B cell (primary cell): Measurements from ENCODE around the gene MBTD1. TPM values are rescaled to one million over a fixed set of nuclear protein-coding genes. Genes with fewer than 3 reads are reported as not detected.

ENCODE experiments used
- ATAC-seq: fragments of 200-7000 bp; cut with Tn5 transposase; one replicate; pipeline ENCODE4 v1.10.0; 2021; ENCODE audit warnings: low read depth, mild to moderate bottlenecking, moderate number of reproducible peaks, moderate library complexity
- CTCF ChIA-PET: fragments of 350-600 bp; sonication (Branson Sonifier 250); formaldehyde crosslinking; loops from one replicate; lab custom pipeline; 2021; ENCODE audit warnings: antibody characterized with exemption, inconsistent platforms; lab: Charles Lee
- POLR2A ChIA-PET: fragments of 350-600 bp; sonication (Branson Sonifier 250); formaldehyde crosslinking; loops from one replicate; lab custom pipeline; 2021; ENCODE audit warnings: antibody characterized with exemption; lab: Charles Lee
- DNase-seq: peaks from one replicate; pipeline ENCODE4 v3.0.0; 2013
- H2AFZ ChIP-seq: 2 replicates; pipeline ENCODE4 v1.6.1; 2012; ENCODE audit warnings: mild to moderate bottlenecking, low read depth, low read length; ENCODE audit not compliant: insufficient read depth, poor library complexity, severe bottlenecking
- H3K27ac ChIP-seq, 2 donors: 1 replicate in 1 of 2; 2 replicates in 1 of 2; pipeline ENCODE4 v1.5.1; 2012 to 2013; ENCODE audit warnings: low read length in 2 of 2, mild to moderate bottlenecking in 2 of 2, moderate library complexity in 1 of 2
- H3K27me3 ChIP-seq, 4 experiments: fragments of 200-600 bp in 1 of 4; sonication (generic) in 1 of 4; replicated peaks in 1 of 4; 1 replicate in 2 of 4; 2 replicates in 2 of 4; pipeline versions ENCODE4 v1.6.1 to v1.7.0; 2013 to 2016; ENCODE audit warnings: low read length in 3 of 4, mild to moderate bottlenecking in 2 of 4, mixed read lengths in 1 of 4, moderate library complexity in 1 of 4; ENCODE audit not compliant: insufficient read depth in 4 of 4, control insufficient read depth in 3 of 4; ENCODE audit errors: control extremely low read depth in 1 of 4
- H3K36me3 ChIP-seq, 2 experiments: replicated peaks in 1 of 2; 1 replicate in 1 of 2; 2 replicates in 1 of 2; pipeline versions ENCODE4 v1.6.1 to v1.7.1; 2013; ENCODE audit warnings: low read length in 1 of 2; ENCODE audit not compliant: insufficient read depth in 2 of 2, control insufficient read depth in 1 of 2; ENCODE audit errors: control extremely low read depth in 1 of 2, extremely low read depth in 1 of 2
- H3K4me1 ChIP-seq, 2 donors: fragments of 200-600 bp in 1 of 2; sonication (generic) in 1 of 2; 1 replicate in 1 of 2; 2 replicates in 1 of 2; pipeline versions ENCODE4 v1.5.1 to v1.6.1; 2013 to 2017; ENCODE audit warnings: low read length in 2 of 2; ENCODE audit not compliant: control insufficient read depth in 2 of 2, insufficient read depth in 2 of 2
- H3K4me2 ChIP-seq: replicated peaks from 2 replicates; pipeline ENCODE3; 2012; ENCODE audit warnings: mild to moderate bottlenecking, low read depth, low read length; ENCODE audit not compliant: poor library complexity, severe bottlenecking
- H3K4me3 ChIP-seq, 5 experiments: fragments of 200-600 bp in 1 of 5; sonication (generic) in 1 of 5; 1 replicate in 3 of 5; 2 replicates in 2 of 5; pipeline versions ENCODE4 v1.5.1 to v1.7.0; 2011 to 2016; ENCODE audit warnings: low read length in 4 of 5, mild to moderate bottlenecking in 4 of 5, low read depth in 2 of 5, control low read depth in 1 of 5, moderate library complexity in 1 of 5; ENCODE audit not compliant: insufficient read depth in 1 of 5; ENCODE audit errors: control extremely low read depth in 1 of 5, extremely low read depth in 1 of 5
- H3K79me2 ChIP-seq: fragments of 200-600 bp; sonication (generic); one replicate; pipeline ENCODE4 v1.6.0; 2016; ENCODE audit warnings: low read length; ENCODE audit not compliant: control insufficient read depth, insufficient read depth
- H3K9ac ChIP-seq: fragments of 200-600 bp; sonication (generic); 2 replicates; pipeline ENCODE4 v1.6.1; 2017; ENCODE audit warnings: mild to moderate bottlenecking, low read length, moderate library complexity
- H3K9me3 ChIP-seq, 3 donors: one replicate each; pipeline versions ENCODE4 v1.6.1 to v1.7.1; 2013; ENCODE audit warnings: low read length in 2 of 3; ENCODE audit not compliant: control insufficient read depth in 2 of 3, insufficient read depth in 1 of 3; ENCODE audit errors: control extremely low read depth in 1 of 3
- H4K20me1 ChIP-seq: 2 replicates; pipeline ENCODE4 v1.6.0; 2012; ENCODE audit warnings: mild to moderate bottlenecking, low read length; ENCODE audit not compliant: insufficient read depth, control insufficient read depth, poor library complexity, severe bottlenecking
- H3K27ac Mint-ChIP-seq: one replicate; pipeline ENCODE4 v1.8.0; 2021; ENCODE audit warnings: mixed read lengths
- H3K27me3 Mint-ChIP-seq: one replicate; pipeline ENCODE4 v1.8.0; 2021; ENCODE audit warnings: mixed read lengths
- H3K4me1 Mint-ChIP-seq: one replicate; pipeline ENCODE4 v1.8.0; 2021; ENCODE audit warnings: mixed read lengths
- H3K4me3 Mint-ChIP-seq: one replicate; pipeline ENCODE4 v1.8.0; 2021; ENCODE audit warnings: mixed read lengths
- H3K9me3 Mint-ChIP-seq: one replicate; pipeline ENCODE4 v1.8.0; 2022; ENCODE audit warnings: mixed read lengths; ENCODE audit not compliant: insufficient read depth
- CTCF ChIP-seq: fragments of 200-600 bp; IDR thresholded peaks from one replicate; pipeline ENCODE4 v1.8.0; 2022; ENCODE audit warnings: antibody characterized with exemption, mild to moderate bottlenecking
- EZH2 ChIP-seq: IDR thresholded peaks from 2 replicates; pipeline ENCODE4 v1.6.1; 2012; ENCODE audit warnings: borderline replicate concordance, low read depth, mild to moderate bottlenecking, moderate library complexity, low read length; ENCODE audit not compliant: insufficient read depth, poor library complexity, severe bottlenecking
- WGBS: methylation state at CpG from one replicate; pipeline ENCODE4 v1.1.5; 2013; ENCODE audit warnings: missing lambda C conversion rate; ENCODE audit not compliant: insufficient coverage; 5-methylcytosine and 5-hydroxymethylcytosine counted together
- intact Hi-C: fragments of 100-400 bp; cut with micrococcal nuclease; formaldehyde crosslinking; loops from one replicate; pipeline ENCODE4 v1.10.0; 2022
- polyA plus RNA-seq: library from polyadenylated mRNA; depleted of rRNA; stranded (reverse); fragments of >200 nt; gene quantifications from 2 replicates; pipeline ENCODE4 v1.2.3, GENCODE V29; 2012
- total RNA-seq, 2 donors: library from RNA; stranded (reverse); fragments of 120-200 nt in 1 of 2; gene quantifications; 1 replicate in 1 of 2; 2 replicates in 1 of 2; pipeline versions ENCODE4 v1.2.3 to v1.2.4, GENCODE V29; 2013 to 2022

MBTD1 gene
- total and polyA plus RNA-seq, 2 donors (not counting 1 experiment from before 2014, with no cell fraction given), result 9.6 to 39.7 TPM

- no peaks in the 10 kb centered on the region for H3K27me3 ChIP-seq
- 100% methylated on average over 2 of the region's 8 CpGs for WGBS
- ChIA-PET POLR2A (no interaction called here), CTCF (interaction anchor here (1.3 to 1.7 kb wide), 2 partner anchors 8 to 9 kb away, joined by 3 to 4 read pairs; no protein-coding TSS in a partner anchor)
- Mint-ChIP-seq H3K4me1 (no peaks in the 10 kb centered on the region), H3K27me3 (no peaks in the 10 kb centered on the region), H3K27ac (no peak overlapping the region), H3K9me3 (no peaks in the 10 kb centered on the region), H3K4me3 (no peak overlapping the region)
- H2AFZ ChIP-seq, result no peak overlapping the region
- no peak overlapping the region for H3K4me2 ChIP-seq
- no peak overlapping the region for H3K27ac ChIP-seq
- no peak overlapping the region for H3K9ac ChIP-seq
- peaks cover 6 to 44% of the 10 kb centered on the region in 2 experiments for H3K36me3 ChIP-seq
- H3K79me2 ChIP-seq, result no peaks in the 10 kb centered on the region
- H3K4me1 ChIP-seq, result no peaks in the 10 kb centered on the region
- ATAC-seq (no peak), DNase-seq (no peak)
- no peaks in the 10 kb centered on the region for H3K9me3 ChIP-seq
- H4K20me1 ChIP-seq, result no peaks in the 10 kb centered on the region
- intact Hi-C loops, result no loop called here
- no peak for TF ChIP-seq EZH2
- no peak for TF ChIP-seq CTCF
- no peak overlapping the region for H3K4me3 ChIP-seq
These were observed 74.0 kb downstream of the MBTD1 start for GRCh38 chr17:51185763-51186332.

- Histone ChIP-seq H3K79me2 (no peaks in the 10 kb centered on the region), H3K9ac (no peak overlapping the region), H4K20me1 (no peaks in the 10 kb centered on the region), H2AFZ (no peak overlapping the region), H3K4me2 (no peak overlapping the region), H3K4me3 (no peak overlapping the region), H3K9me3 (no peaks in the 10 kb centered on the region), H3K4me1 (no peaks in the 10 kb centered on the region), H3K36me3 (peaks cover 6 to 35% of the 10 kb centered on the region in 2 experiments), H3K27me3 (no peaks in the 10 kb centered on the region), H3K27ac (no peak overlapping the region)
- TF ChIP-seq EZH2, result no peak
- CTCF ChIA-PET, result interaction anchor here (1.0 kb wide), 1 partner anchor 13 kb away, joined by 3 read pairs; no protein-coding TSS in a partner anchor
- POLR2A ChIA-PET, result no interaction called here
- DNase-seq (no peak), ATAC-seq (no peak)
- H3K4me1 Mint-ChIP-seq, result no peaks in the 10 kb centered on the region
- WGBS, result no CpG with 5 or more reads among the region's 1 CpG
- H3K27ac Mint-ChIP-seq, result no peak overlapping the region
- H3K27me3 Mint-ChIP-seq, result no peaks in the 10 kb centered on the region
- no peaks in the 10 kb centered on the region for H3K9me3 Mint-ChIP-seq
- intact Hi-C loops, result no loop called here
- H3K4me3 Mint-ChIP-seq, result no peak overlapping the region
These were observed 75.7 kb downstream of the MBTD1 start for GRCh38 chr17:51184124-51184523.
